CD14-positive monocyte (primary cell): ENCODE results near the gene CHURC1. TPM values are rescaled to one million over a fixed set of nuclear protein-coding genes. Genes with fewer than 3 reads are reported as not detected.

Experiments
- DNase-seq, 3 donors: peaks; one replicate each; pipeline ENCODE4 v3.0.0-alpha.2; 2011 to 2022
- H2AFZ ChIP-seq: 2 replicates; pipeline ENCODE4 v1.6.0; 2012; ENCODE audit warnings: mild to moderate bottlenecking, low read depth, low read length, inconsistent platforms; ENCODE audit not compliant: insufficient read depth, poor library complexity, severe bottlenecking
- H3K27ac ChIP-seq, 2 donors: 1 replicate in 1 of 2; 2 replicates in 1 of 2; pipeline ENCODE4 v1.5.1; 2012 to 2013; ENCODE audit warnings: low read length in 2 of 2, control low read depth in 1 of 2, inconsistent platforms in 1 of 2, low read depth in 1 of 2, mild to moderate bottlenecking in 1 of 2
- H3K27me3 ChIP-seq, 2 donors: one replicate each; pipeline versions ENCODE4 v1.6.0 to v1.6.1; 2011 to 2013; ENCODE audit warnings: low read length in 2 of 2; ENCODE audit not compliant: control insufficient read depth in 2 of 2, insufficient read depth in 2 of 2
- H3K36me3 ChIP-seq, 2 donors: replicated peaks in 1 of 2; 1 replicate in 1 of 2; 2 replicates in 1 of 2; pipeline versions ENCODE4 v1.5.1 to v1.6.1; 2012 to 2013; ENCODE audit warnings: low read length in 2 of 2, control low read depth in 1 of 2, inconsistent platforms in 1 of 2, mild to moderate bottlenecking in 1 of 2; ENCODE audit not compliant: insufficient read depth in 2 of 2, control insufficient read depth in 1 of 2
- H3K4me1 ChIP-seq, 2 donors: 1 replicate in 1 of 2; 2 replicates in 1 of 2; pipeline versions ENCODE4 v1.5.1 to v1.6.1; 2012 to 2013; ENCODE audit warnings: low read length in 2 of 2, control low read depth in 1 of 2, inconsistent platforms in 1 of 2, mild to moderate bottlenecking in 1 of 2, moderate library complexity in 1 of 2; ENCODE audit not compliant: insufficient read depth in 2 of 2, control insufficient read depth in 1 of 2
- H3K4me2 ChIP-seq: replicated peaks from 2 replicates; pipeline ENCODE3; 2012; ENCODE audit warnings: low read length, moderate library complexity, mild to moderate bottlenecking; ENCODE audit not compliant: poor library complexity, severe bottlenecking; ENCODE audit errors: extremely low read depth
- H3K4me3 ChIP-seq, 3 experiments: fragments of 200-600 bp in 1 of 3; sonication (generic) in 1 of 3; replicated peaks in 1 of 3; 1 replicate in 2 of 3; 2 replicates in 1 of 3; pipeline ENCODE4 v1.5.1; 2011 to 2013; ENCODE audit warnings: low read length in 3 of 3, mild to moderate bottlenecking in 3 of 3, control low read depth in 2 of 3, low read depth in 2 of 3, inconsistent platforms in 1 of 3, moderate library complexity in 1 of 3
- H3K79me2 ChIP-seq: 2 replicates; pipeline ENCODE4 v1.6.0; 2012; ENCODE audit warnings: mild to moderate bottlenecking, control low read depth, inconsistent platforms, low read length, moderate library complexity; ENCODE audit not compliant: insufficient read depth
- H3K9ac ChIP-seq: 2 replicates; pipeline ENCODE4 v1.6.0; 2017; ENCODE audit warnings: low read length, mild to moderate bottlenecking; ENCODE audit not compliant: insufficient read depth, poor library complexity, severe bottlenecking
- H3K9me3 ChIP-seq, 2 donors: replicated peaks in 1 of 2; 1 replicate in 1 of 2; 2 replicates in 1 of 2; pipeline versions ENCODE4 v1.5.1 to v1.6.1; 2012 to 2013; ENCODE audit warnings: low read length in 2 of 2, control low read depth in 1 of 2; ENCODE audit not compliant: control insufficient read depth in 1 of 2, insufficient read depth in 1 of 2
- H4K20me1 ChIP-seq: 2 replicates; pipeline ENCODE4 v1.6.0; 2012; ENCODE audit warnings: mild to moderate bottlenecking, low read length, control low read depth, moderate library complexity; ENCODE audit not compliant: insufficient read depth
- H3K27ac Mint-ChIP-seq, 7 donors: one replicate each; pipeline ENCODE4 v1.8.0; 2020; ENCODE audit warnings: mild to moderate bottlenecking in 7 of 7, mixed read lengths in 7 of 7, moderate library complexity in 6 of 7, inconsistent platforms in 2 of 7
- H3K27me3 Mint-ChIP-seq, 3 donors: one replicate each; pipeline ENCODE4 v1.8.0; 2021 to 2022; ENCODE audit warnings: low read depth in 3 of 3, mild to moderate bottlenecking in 3 of 3, mixed read lengths in 3 of 3, moderate library complexity in 3 of 3, inconsistent platforms in 1 of 3
- H3K36me3 Mint-ChIP-seq, 2 donors: one replicate each; pipeline ENCODE4 v1.8.0; 2020; ENCODE audit warnings: mixed read lengths in 2 of 2, inconsistent platforms in 1 of 2, mild to moderate bottlenecking in 1 of 2
- H3K4me1 Mint-ChIP-seq: one replicate; pipeline ENCODE4 v1.8.0; 2020; ENCODE audit warnings: mild to moderate bottlenecking, mixed read lengths
- H3K4me3 Mint-ChIP-seq, 2 donors: one replicate each; pipeline ENCODE4 v1.8.0; 2020; ENCODE audit warnings: mild to moderate bottlenecking in 2 of 2, mixed read lengths in 2 of 2, moderate library complexity in 1 of 2
- H3K9me3 Mint-ChIP-seq, 7 donors: one replicate each; pipeline ENCODE4 v1.8.0; 2020 to 2022; ENCODE audit warnings: mixed read lengths in 7 of 7, mild to moderate bottlenecking in 6 of 7, moderate library complexity in 6 of 7, inconsistent platforms in 2 of 7
- CTCF ChIP-seq: fragments of 200-600 bp; IDR thresholded peaks from one replicate; pipeline ENCODE4 v1.8.0; 2022; ENCODE audit warnings: antibody characterized with exemption, mild to moderate bottlenecking
- WGBS: methylation state at CpG from one replicate; pipeline ENCODE4 v1.1.5; 2013; ENCODE audit warnings: missing lambda C conversion rate; ENCODE audit not compliant: insufficient coverage; 5-methylcytosine and 5-hydroxymethylcytosine counted together
- intact Hi-C, 2 donors: fragments of 100-400 bp; cut with micrococcal nuclease; formaldehyde crosslinking; loops; one replicate each; pipeline versions ENCODE4 v1.15.0 to v1.15.1; 2023
- polyA plus RNA-seq, 3 donors: library from polyadenylated mRNA; depleted of rRNA in 1 of 3; unstranded in 2 of 3; stranded (reverse) in 1 of 3; fragments of 300-500 nt in 2 of 3; fragments of >200 nt in 1 of 3; fragmentation: Illumina TruSeq in 2 of 3; gene quantifications; 1 replicate in 2 of 3; 2 replicates in 1 of 3; pipeline ENCODE4 v1.2.3, GENCODE V29; 2012 to 2021

Gene CHURC1
- polyA plus RNA-seq, 3 donors = 31.1 to 98.3 (median 81.2) TPM

GRCh38 chr14:64974563-64974962, 60.3 kb downstream of the CHURC1 start:
- peaks cover 0 to 8% of the 10 kb centered on the region in 2 donors for H3K9me3 ChIP-seq
- Mint-ChIP-seq H3K4me1 (peaks cover 12% of the 10 kb centered on the region), H3K27ac (no peak overlapping the region), H3K27me3 (peaks cover 38 to 78% (median 60%) of the 10 kb centered on the region in 3 donors), H3K4me3 (no peak overlapping the region), H3K36me3 (peaks cover 0 to 2% of the 10 kb centered on the region in 2 donors), H3K9me3 (peaks cover 0 to 7% (median 7%) of the 10 kb centered on the region in 7 donors)
- no peaks in the 10 kb centered on the region for H4K20me1 ChIP-seq
- no peak overlapping the region for H3K4me2 ChIP-seq
- intact Hi-C loops = no loop called here
- H2AFZ ChIP-seq = no peak overlapping the region
- peaks cover 9 to 11% of the 10 kb centered on the region in 2 donors for H3K4me1 ChIP-seq
- TF ChIP-seq CTCF = no peak
- no peaks in the 10 kb centered on the region for H3K79me2 ChIP-seq
- no peak for DNase-seq
- H3K36me3 ChIP-seq = no peaks in the 10 kb centered on the region
- no peak overlapping the region for H3K9ac ChIP-seq
- 97% methylated on average over 7 of the region's 8 CpGs for WGBS
- H3K4me3 ChIP-seq = no peak overlapping the region
- H3K27me3 ChIP-seq = peaks cover 30 to 46% of the 10 kb centered on the region in 2 donors
- H3K27ac ChIP-seq = no peak overlapping the region

- Histone ChIP-seq H3K36me3 (no peaks in the 10 kb centered on the region), H4K20me1 (no peaks in the 10 kb centered on the region), H2AFZ (no peak overlapping the region), H3K4me3 (no peak overlapping the region), H3K9me3 (no peaks in the 10 kb centered on the region), H3K4me2 (no peak overlapping the region), H3K27me3 (peaks cover 4 to 5% of the 10 kb centered on the region in 2 donors), H3K9ac (no peak overlapping the region), H3K79me2 (no peaks in the 10 kb centered on the region), H3K27ac (no peak overlapping the region), H3K4me1 (peaks cover 4% of the 10 kb centered on the region in 2 donors)
- 100% methylated on average over 1 of the region's 5 CpGs for WGBS
- Mint-ChIP-seq H3K36me3 (no peaks in the 10 kb centered on the region), H3K27ac (no peak overlapping the region), H3K9me3 (peaks cover 0 to 2% (median 0%) of the 10 kb centered on the region in 7 donors), H3K4me1 (peaks cover 8% of the 10 kb centered on the region), H3K4me3 (no peak overlapping the region), H3K27me3 (peaks cover 11 to 51% (median 24%) of the 10 kb centered on the region in 3 donors)
- intact Hi-C loops = loop anchor here (10.0 kb wide), 3 partner anchors 65 to 435 kb away; partner anchors contain the start of genes CHURC1 (in 2 of the 2), HSPA2 (in 1 of the 2) and PPP1R36 (in 1 of the 2)
- DNase-seq = no peak
- no peak for TF ChIP-seq CTCF
Observed at GRCh38 chr14:64979336-64980074, 65.2 kb downstream of the CHURC1 start.
